DND-41 (cell line): Measurements from ENCODE around the gene HEG1.

Experiments used
- CTCF ChIP-seq: IDR thresholded peaks from 2 replicates; pipeline ENCODE4 v1.5.1; 2012; ENCODE audit warnings: borderline replicate concordance, low read length, moderate library complexity, mild to moderate bottlenecking; ENCODE audit not compliant: poor library complexity, severe bottlenecking; ENCODE audit errors: extremely low read depth
- EZH2 ChIP-seq: IDR thresholded peaks from 3 replicates; pipeline ENCODE4 v1.6.1; 2012; ENCODE audit warnings: borderline replicate concordance, low read depth, mild to moderate bottlenecking, moderate library complexity, low read length, inconsistent platforms; ENCODE audit not compliant: severe bottlenecking

GRCh38 chr3:125043599-125044151 is 12.1 kb downstream of the HEG1 start:
- TF ChIP-seq CTCF, result no peak
- no peak for TF ChIP-seq EZH2
